AG09309 (cell line): ENCODE data around the gene ID4.

Experiments
- DNase-seq: peaks from one replicate; pipeline ENCODE4 v3.0.0-alpha.2; 2010; ENCODE audit warnings: low read depth
- H3K4me3 ChIP-seq: 2 replicates; pipeline ENCODE4 v1.5.1; 2011; ENCODE audit warnings: mild to moderate bottlenecking, low read depth, low read length, moderate library complexity; ENCODE audit not compliant: control insufficient read depth
- TF ChIP-seq, protein P1 (sequence below): IDR thresholded peaks from 2 replicates; pipeline ENCODE4 v1.5.1; 2011; ENCODE audit warnings: mild to moderate bottlenecking, low read depth, low read length, inconsistent platforms; ENCODE audit not compliant: insufficient read depth, control insufficient read depth; ENCODE audit errors: missing control alignments

The ID4 gene

DNA sequence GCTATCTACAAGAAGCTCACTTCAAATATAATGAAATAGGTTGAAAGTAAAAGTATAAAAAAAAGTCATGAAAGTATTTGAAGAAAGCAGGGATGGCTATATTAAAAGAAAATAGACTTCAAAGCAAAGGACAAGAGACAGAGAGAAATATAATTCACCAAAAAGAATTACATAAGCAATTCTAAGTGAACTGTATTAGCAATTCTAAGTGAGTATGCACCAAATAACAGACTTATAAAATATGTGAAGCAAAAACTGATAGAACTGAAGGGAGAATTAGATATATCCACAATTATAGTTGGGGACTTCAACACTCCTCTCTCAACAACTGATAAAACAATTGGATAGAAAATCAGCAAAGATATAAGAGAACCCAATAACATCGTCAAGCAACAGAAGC lies 38.8 kb upstream of the ID4 start:
- no peak for DNase-seq
- TF ChIP-seq, protein P1, sequence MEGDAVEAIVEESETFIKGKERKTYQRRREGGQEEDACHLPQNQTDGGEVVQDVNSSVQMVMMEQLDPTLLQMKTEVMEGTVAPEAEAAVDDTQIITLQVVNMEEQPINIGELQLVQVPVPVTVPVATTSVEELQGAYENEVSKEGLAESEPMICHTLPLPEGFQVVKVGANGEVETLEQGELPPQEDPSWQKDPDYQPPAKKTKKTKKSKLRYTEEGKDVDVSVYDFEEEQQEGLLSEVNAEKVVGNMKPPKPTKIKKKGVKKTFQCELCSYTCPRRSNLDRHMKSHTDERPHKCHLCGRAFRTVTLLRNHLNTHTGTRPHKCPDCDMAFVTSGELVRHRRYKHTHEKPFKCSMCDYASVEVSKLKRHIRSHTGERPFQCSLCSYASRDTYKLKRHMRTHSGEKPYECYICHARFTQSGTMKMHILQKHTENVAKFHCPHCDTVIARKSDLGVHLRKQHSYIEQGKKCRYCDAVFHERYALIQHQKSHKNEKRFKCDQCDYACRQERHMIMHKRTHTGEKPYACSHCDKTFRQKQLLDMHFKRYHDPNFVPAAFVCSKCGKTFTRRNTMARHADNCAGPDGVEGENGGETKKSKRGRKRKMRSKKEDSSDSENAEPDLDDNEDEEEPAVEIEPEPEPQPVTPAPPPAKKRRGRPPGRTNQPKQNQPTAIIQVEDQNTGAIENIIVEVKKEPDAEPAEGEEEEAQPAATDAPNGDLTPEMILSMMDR: no peak
- no peak overlapping the region for H3K4me3 ChIP-seq

DNA sequence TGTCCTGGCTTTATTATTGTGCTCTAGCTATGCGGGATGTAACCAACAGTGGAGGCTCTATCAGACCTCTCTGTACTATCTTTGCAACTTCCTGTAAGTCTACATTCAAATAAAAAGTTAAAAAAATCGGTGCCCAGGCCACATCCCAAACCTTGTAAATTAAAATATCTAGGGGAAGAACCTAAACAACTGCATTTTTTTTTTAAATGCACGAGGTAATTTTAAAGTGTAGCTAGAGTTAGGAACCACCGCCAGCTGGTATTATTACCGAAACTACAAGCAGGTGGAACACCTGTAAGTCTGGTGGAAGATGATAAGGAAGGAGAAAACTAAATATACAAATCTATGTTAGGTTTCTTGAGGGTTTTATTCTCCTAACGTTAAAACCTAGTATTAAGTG lies 34.5 kb upstream of the ID4 start:
- TF ChIP-seq, protein P1: no peak
- DNase-seq: no peak
- H3K4me3 ChIP-seq: no peak overlapping the region

DNA sequence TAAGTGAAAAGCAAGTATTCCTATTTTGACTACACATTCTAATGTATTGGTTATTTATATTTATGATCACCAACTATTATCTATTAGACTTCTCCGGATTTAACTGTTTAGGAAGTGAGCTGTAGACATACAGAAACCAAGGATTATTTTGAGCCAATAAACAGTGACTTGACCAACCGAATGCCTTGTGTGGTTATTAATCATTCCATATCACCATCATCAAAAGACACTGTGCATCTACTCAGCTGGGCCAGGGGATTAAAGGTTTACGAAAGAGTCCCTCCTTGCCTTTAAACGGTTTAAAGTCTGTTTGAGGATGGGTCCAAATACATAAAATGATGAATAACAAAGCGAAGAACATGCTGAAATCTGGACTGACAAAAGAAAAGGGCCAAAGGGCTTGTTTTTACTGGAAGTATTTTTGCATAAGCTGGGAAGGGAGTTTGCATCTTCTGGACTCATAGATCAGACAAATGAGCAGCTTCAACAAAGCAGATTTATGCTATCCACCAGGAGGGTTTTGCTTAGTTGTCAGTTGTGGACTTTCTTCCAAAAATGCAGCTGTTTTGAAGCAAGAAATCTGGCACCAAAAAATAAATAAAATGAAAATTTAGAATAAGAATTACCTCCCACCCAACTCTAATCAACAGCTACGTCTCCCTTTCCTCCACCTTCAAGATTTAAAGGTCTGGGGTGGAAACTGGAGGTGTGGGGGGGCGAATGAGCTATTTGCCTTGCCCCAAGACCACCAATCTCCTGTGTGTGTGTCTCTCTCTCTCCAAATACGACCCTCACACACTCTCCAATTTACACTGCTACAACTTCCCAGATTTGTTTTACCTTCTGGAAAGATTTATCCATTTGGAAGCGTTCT lies 33.6 kb upstream of the ID4 start:
- peak overlapping the region; percentile 61 for H3K4me3 ChIP-seq
- peak; percentile 16 for DNase-seq

DNA sequence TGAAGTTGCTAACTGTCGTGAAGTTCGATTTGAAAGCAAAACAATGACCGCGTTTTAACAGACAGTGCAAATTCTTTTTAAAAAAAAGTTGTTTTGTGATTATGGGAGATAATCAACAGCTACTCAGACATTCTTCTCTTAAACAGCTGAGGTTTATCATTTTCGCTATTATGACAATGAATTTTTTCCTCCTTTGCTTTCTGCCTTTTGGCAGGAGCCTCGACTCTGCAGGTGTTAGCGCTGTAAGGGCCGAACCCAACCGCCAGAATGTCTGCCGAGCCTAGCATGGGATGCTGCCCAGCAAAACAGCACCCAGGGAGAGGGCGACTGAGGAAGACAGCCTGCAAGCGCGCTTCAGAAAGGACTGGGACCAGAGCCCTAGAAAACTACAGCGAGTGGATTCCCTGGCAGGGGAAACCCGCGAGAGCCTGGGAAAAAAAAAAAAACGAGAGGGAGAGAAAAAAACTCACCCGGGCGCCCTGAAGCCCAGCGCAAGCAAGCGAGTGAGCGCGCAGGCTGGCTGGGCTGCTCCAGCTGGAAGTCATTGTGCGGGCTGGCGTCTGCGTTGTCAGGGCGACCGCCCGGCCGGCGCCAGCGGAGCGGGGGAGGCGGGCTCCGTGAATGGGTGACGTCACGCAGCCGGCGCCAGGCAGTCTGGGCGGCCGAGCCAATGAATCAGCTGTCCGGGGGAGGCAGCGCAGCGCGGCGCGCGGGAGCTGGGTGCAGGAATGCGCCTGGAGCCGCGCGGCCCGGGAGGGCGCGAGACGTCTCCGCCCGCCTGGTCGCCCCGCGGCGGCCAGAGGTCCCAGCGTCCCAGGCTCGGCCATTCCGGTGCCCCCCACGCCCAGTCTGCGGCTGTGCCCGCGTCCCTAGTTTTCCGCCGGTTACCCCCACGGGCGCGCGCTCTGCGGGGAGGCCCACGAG lies 32.7 kb upstream of the ID4 start:
- DNase-seq: peak; percentile 90
- peak overlapping the region; percentile 61 for H3K4me3 ChIP-seq

More for the DNA sequence above, 33.6 kb upstream of the ID4 start:
- TF ChIP-seq, protein P1: no peak

DNA sequence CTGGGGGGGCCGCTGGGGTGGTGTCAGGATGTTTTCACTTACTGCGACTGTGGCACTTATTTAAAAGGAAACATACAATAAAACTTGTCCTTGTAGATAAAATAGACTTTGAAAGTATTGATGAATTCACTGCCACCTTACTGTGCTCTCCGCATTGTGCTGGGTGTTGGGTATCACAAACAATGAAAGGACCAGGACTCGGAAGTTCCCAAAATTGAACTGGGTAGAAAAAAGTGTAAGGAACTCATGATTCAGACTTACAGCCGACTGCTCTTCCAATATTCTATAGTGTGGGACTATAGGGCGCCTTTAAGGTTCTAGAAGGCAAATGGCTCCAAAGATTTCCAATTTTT lies 32.1 kb upstream of the ID4 start:
- peak overlapping the region; percentile 53 for H3K4me3 ChIP-seq
- no peak for DNase-seq
- TF ChIP-seq, protein P1: no peak

More for the DNA sequence above, 32.7 kb upstream of the ID4 start:
- TF ChIP-seq, protein P1: no peak

DNA sequence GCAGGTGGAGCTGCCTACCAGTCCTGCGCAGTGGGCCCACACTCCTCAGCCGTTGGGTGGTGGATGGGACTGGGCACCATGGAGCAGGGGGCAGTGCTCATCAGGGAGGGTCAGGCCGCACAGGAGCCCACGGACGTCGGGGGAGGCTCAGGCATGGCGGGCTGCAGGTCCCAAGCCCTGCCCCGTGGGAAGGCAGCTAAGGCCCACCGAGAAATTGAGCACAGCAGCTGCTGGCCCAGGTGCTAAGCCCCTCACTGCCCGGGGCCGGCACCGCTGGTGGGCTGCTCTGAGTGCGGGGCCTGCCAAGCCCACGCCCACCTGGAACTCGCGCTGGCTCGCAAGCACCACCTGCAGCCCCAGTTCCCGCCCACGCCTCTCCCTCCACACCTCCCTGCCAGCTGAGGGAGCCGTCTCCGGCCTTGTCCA lies 30.2 kb upstream of the ID4 start:
- TF ChIP-seq, protein P1: no peak
- H3K4me3 ChIP-seq: no peak overlapping the region
- DNase-seq: no peak
